ENCODE measurements around the gene THSD7B. TPM values are rescaled to one million over a fixed set of nuclear protein-coding genes. Genes with fewer than 3 reads are reported as not detected.

Gene THSD7B
- total and polyA plus RNA-seq, 9 of the 15 experiments (the other 6 are each of a cell fraction or from before 2014, with no cell fraction given), result not detected

DNA sequence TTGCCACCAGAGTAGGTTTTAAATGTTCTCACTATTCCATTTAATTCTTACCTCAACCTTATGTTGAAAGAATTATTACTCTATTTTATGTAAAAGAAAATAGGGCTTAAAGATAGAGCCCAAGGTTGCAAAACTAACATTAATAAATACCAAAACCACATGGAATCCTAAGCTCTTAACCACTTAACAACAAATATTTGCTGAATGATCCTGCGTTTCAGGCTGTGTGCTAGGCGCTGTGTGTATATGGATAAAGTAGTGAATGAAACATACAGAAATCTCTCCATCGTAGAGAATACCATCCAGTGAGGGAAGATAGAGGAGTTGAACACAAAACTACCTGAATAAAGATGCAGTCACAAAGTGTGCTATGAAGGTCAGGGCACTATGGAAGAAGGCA, 485.1 kb downstream of the THSD7B start (continued):
- TF ChIP-seq CREB1 (IDR thresholded peaks at IDR 0.05), result no peak
- no peak for TF ChIP-seq CREB1 (CRISPR knock-in tag; IDR thresholded peaks at IDR 0.05)
- no peak for TF ChIP-seq E2F5 (CRISPR knock-in tag; IDR thresholded peaks at IDR 0.05)
- TF ChIP-seq CCNT2 (IDR thresholded peaks at IDR 0.05; ENCODE audit: borderline replicate concordance, extremely low read depth, insufficient read length, low read depth, low read length), result no peak
- no peak for TF ChIP-seq HINFP (tag; conservative IDR thresholded peaks at IDR 0.05; ENCODE audit: low read depth)
- no peak for TF ChIP-seq ZNF12 (CRISPR knock-in tag; IDR thresholded peaks at IDR 0.05)

GRCh38 chr2:137251045-137251444, 485.7 kb downstream of the THSD7B start:
- DNase-seq (ENCODE audit: extremely low read depth in 1 of 4, low spot score in 3 of 4) (no peak), ATAC-seq (no peak), FAIRE-seq (no peak)
- intact Hi-C loops (cut with micrococcal nuclease) (no loop called here), in situ Hi-C loops (cut with MboI) (no loop called here)
- 0 out of 2 replicates have a peak, but pooled peaks cover 2% of the 10 kb centered on the region for H3K9me3 ChIP-seq (replicated peaks; ENCODE audit: control insufficient read depth, insufficient read depth, low read depth, low read length)
- POLR2A ChIA-PET, result no interaction called here
- no peaks in the 10 kb centered on the region for H3K27me3 ChIP-seq (ENCODE audit: control insufficient read depth in 2 of 2, insufficient read depth in 2 of 2, low read length in 2 of 2)
- H3K9ac ChIP-seq (ENCODE audit: insufficient read depth in 1 of 2, low read depth in 2 of 2, low read length in 2 of 2), result no peak overlapping the region
- no peak overlapping the region for H3K4me2 ChIP-seq (ENCODE audit: insufficient read depth, low read length)
- BruUV-seq (replicated peaks), result no TSS peak
- CTCF ChIA-PET (ENCODE audit: low intra/inter-chr PET ratio), result no interaction called here
- 0% methylated on average over 3 of the region's 3 CpGs for WGBS (ENCODE audit: insufficient coverage, low coverage, missing lambda C conversion rate)
- H3K4me3 ChIP-seq, result no peak overlapping the region
- no peak overlapping the region for H2AFZ ChIP-seq (ENCODE audit: low read depth, low read length)
- H3K9me1 ChIP-seq (ENCODE audit: control insufficient read depth, insufficient read depth, low read length), result no peaks in the 10 kb centered on the region
- H3K27ac ChIP-seq (ENCODE audit: extremely low read depth, low read depth, low read length), result no peak overlapping the region
- no peaks in the 10 kb centered on the region for H4K20me1 ChIP-seq (replicated peaks; ENCODE audit: control insufficient read depth, insufficient read depth, low read length)
- H3K79me2 ChIP-seq (ENCODE audit: control insufficient read depth, insufficient read depth, low read length), result no peaks in the 10 kb centered on the region
- no peaks in the 10 kb centered on the region for H3K4me1 ChIP-seq (replicated peaks in 1 of 2; ENCODE audit: control insufficient read depth in 2 of 2, insufficient read depth in 2 of 2, low read length in 2 of 2)
- H3K36me3 ChIP-seq (ENCODE audit: control insufficient read depth, insufficient read depth, low read length), result no peaks in the 10 kb centered on the region
- TF ChIP-seq BRF1 (IDR thresholded peaks at IDR 0.05; ENCODE audit: borderline replicate concordance, extremely low read depth, insufficient read length), result no peak
- TF ChIP-seq KLF1 (tag; IDR thresholded peaks at IDR 0.05), result no peak
- TF ChIP-seq ZNF707 (CRISPR knock-in tag; conservative IDR thresholded peaks at IDR 0.05), result no peak
- no peak for TF ChIP-seq TFE3 (CRISPR knock-in tag; IDR thresholded peaks at IDR 0.05)
- TF ChIP-seq MXD1 (CRISPR knock-in tag; IDR thresholded peaks at IDR 0.05; ENCODE audit: borderline replicate concordance, poor library complexity, severe bottlenecking), result no peak
- no peak for TF ChIP-seq NFATC3 (IDR thresholded peaks at IDR 0.05)
- TF ChIP-seq, protein P1, sequence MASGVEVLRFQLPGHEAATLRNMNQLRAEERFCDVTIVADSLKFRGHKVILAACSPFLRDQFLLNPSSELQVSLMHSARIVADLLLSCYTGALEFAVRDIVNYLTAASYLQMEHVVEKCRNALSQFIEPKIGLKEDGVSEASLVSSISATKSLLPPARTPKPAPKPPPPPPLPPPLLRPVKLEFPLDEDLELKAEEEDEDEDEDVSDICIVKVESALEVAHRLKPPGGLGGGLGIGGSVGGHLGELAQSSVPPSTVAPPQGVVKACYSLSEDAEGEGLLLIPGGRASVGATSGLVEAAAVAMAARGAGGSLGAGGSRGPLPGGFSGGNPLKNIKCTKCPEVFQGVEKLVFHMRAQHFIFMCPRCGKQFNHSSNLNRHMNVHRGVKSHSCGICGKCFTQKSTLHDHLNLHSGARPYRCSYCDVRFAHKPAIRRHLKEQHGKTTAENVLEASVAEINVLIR (CRISPR knock-in tag; IDR thresholded peaks at IDR 0.05), result no peak
- TF ChIP-seq ZFP36 (IDR thresholded peaks at IDR 0.05; ENCODE audit: low read depth, low read length, partially characterized antibody), result no peak

All from K562 (cell line).